ENCODE measurements around the gene KLHDC8A. TPM values are rescaled to one million over a fixed set of nuclear protein-coding genes. Genes with fewer than 3 reads are reported as not detected.
A peak's percentile ranks its signal among the peaks of the same experiment; 100 is the strongest.

KLHDC8A gene
- total and polyA plus RNA-seq, 2 of the 13 experiments (the other 11 are each of a cell fraction or from before 2014, with no cell fraction given): not detected

GRCh38 chr1:205318231-205318991 lies 38.3 kb downstream of the KLHDC8A start (continued):
- no peak for TF ChIP-seq KIAA2018 (CRISPR knock-in tag; IDR thresholded peaks at IDR 0.05; ENCODE audit: borderline replicate concordance)
- peak; percentile 27; the same call in 1 of the 2 replicates for TF ChIP-seq SALL1 (CRISPR knock-in tag; IDR thresholded peaks at IDR 0.05)
- TF ChIP-seq GATA4 (IDR thresholded peaks at IDR 0.05; ENCODE audit: borderline replicate concordance, low read depth): no peak
- TF ChIP-seq, protein P1, sequence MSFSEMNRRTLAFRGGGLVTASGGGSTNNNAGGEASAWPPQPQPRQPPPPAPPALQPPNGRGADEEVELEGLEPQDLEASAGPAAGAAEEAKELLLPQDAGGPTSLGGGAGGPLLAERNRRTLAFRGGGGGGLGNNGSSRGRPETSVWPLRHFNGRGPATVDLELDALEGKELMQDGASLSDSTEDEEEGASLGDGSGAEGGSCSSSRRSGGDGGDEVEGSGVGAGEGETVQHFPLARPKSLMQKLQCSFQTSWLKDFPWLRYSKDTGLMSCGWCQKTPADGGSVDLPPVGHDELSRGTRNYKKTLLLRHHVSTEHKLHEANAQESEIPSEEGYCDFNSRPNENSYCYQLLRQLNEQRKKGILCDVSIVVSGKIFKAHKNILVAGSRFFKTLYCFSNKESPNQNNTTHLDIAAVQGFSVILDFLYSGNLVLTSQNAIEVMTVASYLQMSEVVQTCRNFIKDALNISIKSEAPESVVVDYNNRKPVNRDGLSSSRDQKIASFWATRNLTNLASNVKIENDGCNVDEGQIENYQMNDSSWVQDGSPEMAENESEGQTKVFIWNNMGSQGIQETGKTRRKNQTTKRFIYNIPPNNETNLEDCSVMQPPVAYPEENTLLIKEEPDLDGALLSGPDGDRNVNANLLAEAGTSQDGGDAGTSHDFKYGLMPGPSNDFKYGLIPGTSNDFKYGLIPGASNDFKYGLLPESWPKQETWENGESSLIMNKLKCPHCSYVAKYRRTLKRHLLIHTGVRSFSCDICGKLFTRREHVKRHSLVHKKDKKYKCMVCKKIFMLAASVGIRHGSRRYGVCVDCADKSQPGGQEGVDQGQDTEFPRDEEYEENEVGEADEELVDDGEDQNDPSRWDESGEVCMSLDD (CRISPR knock-in tag; IDR thresholded peaks at IDR 0.05; ENCODE audit: borderline replicate concordance): no peak
- no peak for TF ChIP-seq NR3C1 (CRISPR knock-in tag; IDR thresholded peaks at IDR 0.05)
- no peak for TF ChIP-seq ZSCAN31 (CRISPR knock-in tag; IDR thresholded peaks at IDR 0.05; ENCODE audit: low read depth)
- no peak for TF ChIP-seq ZNF75D (CRISPR knock-in tag; IDR thresholded peaks at IDR 0.05; ENCODE audit: borderline replicate concordance)
- TF ChIP-seq MEF2D (CRISPR knock-in tag; IDR thresholded peaks at IDR 0.05): no peak
- TF ChIP-seq ZNF124 (CRISPR knock-in tag; IDR thresholded peaks at IDR 0.05): no peak
- TF ChIP-seq ZNF264 (CRISPR knock-in tag; IDR thresholded peaks at IDR 0.05): no peak
- TF ChIP-seq RFXANK (CRISPR knock-in tag; IDR thresholded peaks at IDR 0.05): no peak
- no peak for TF ChIP-seq FOXJ3 (CRISPR knock-in tag; IDR thresholded peaks at IDR 0.05; ENCODE audit: borderline replicate concordance)
- TF ChIP-seq BORCS8-MEF2B (CRISPR knock-in tag; IDR thresholded peaks at IDR 0.05): no peak
- TF ChIP-seq ZNF101 (CRISPR knock-in tag; IDR thresholded peaks at IDR 0.05; ENCODE audit: borderline replicate concordance, low read depth): no peak
- TF ChIP-seq ZNF510 (CRISPR knock-in tag; IDR thresholded peaks at IDR 0.05; ENCODE audit: low read depth): no peak
- no peak for TF ChIP-seq ZNF451 (CRISPR knock-in tag; IDR thresholded peaks at IDR 0.05)
- TF ChIP-seq CBX2 (IDR thresholded peaks at IDR 0.05; ENCODE audit: low read depth, low read length): no peak
- no peak for TF ChIP-seq CBX2 (CRISPR knock-in tag; IDR thresholded peaks at IDR 0.05; ENCODE audit: low read depth)

Data from HepG2 (cell line).